Measurements from ENCODE around the gene ZYG11B. TPM values are rescaled to one million over a fixed set of nuclear protein-coding genes. Genes with fewer than 3 reads are reported as not detected.
A peak's percentile ranks its signal among the peaks of the same experiment; 100 is the strongest.

ZYG11B gene
- total and polyA plus RNA-seq, 9 of the 15 experiments (the other 6 are each of a cell fraction or from before 2014, with no cell fraction given) = 4.9 to 22.2 (median 12.2) TPM

- no peak for TF ChIP-seq ZHX1 (conservative IDR thresholded peaks at IDR 0.05; ENCODE audit: low read length)
- no peak for TF ChIP-seq IRF1 (CRISPR knock-in tag; IDR thresholded peaks at IDR 0.05; ENCODE audit: borderline replicate concordance)
- no peak for TF ChIP-seq RBM39 (optimal IDR thresholded peaks at IDR 0.05; ENCODE audit: low read depth, low read length)
- TF ChIP-seq RBM25 (IDR thresholded peaks at IDR 0.05; ENCODE audit: low read depth, low read length, severe bottlenecking) = peak; percentile 61
- TF ChIP-seq FIP1L1 (IDR thresholded peaks at IDR 0.05; ENCODE audit: low read depth, low read length, poor library complexity, severe bottlenecking) = no peak
- TF ChIP-seq SAFB (IDR thresholded peaks at IDR 0.05; ENCODE audit: borderline replicate concordance, low read depth, low read length) = no peak
- 0 out of 2 replicates have a peak, but pooled peaks have one; percentile 7 for TF ChIP-seq POLR2AphosphoS5 (IDR thresholded peaks at IDR 0.05; ENCODE audit: control insufficient read depth, insufficient read depth, low read depth, low read length)
- TF ChIP-seq E2F5 (CRISPR knock-in tag; IDR thresholded peaks at IDR 0.05) = no peak
- TF ChIP-seq CBX1 (IDR thresholded peaks at IDR 0.05; ENCODE audit: low read depth) = no peak
- no peak for TF ChIP-seq MAFK (IDR thresholded peaks at IDR 0.05; ENCODE audit: low read length)
- TF ChIP-seq ADNP (tag; IDR thresholded peaks at IDR 0.05) = 0 out of 2 replicates have a peak, but pooled peaks have one; percentile 30
- TF ChIP-seq CGGBP1 (CRISPR knock-in tag; IDR thresholded peaks at IDR 0.05) = no peak
- no peak for TF ChIP-seq HDAC6 (IDR thresholded peaks at IDR 0.05; ENCODE audit: low read depth, low read length)
- TF ChIP-seq ZBTB9 (CRISPR knock-in tag; IDR thresholded peaks at IDR 0.05) = no peak
- no peak for TF ChIP-seq CHD1 (IDR thresholded peaks at IDR 0.05; ENCODE audit: low read length)
- TF ChIP-seq GTF3C2 (IDR thresholded peaks at IDR 0.05; ENCODE audit: borderline replicate concordance, extremely low read depth, insufficient read length) = no peak
- no peak for TF ChIP-seq ZNF551 (CRISPR knock-in tag; IDR thresholded peaks at IDR 0.05)
- no peak for TF ChIP-seq ZNF584 (CRISPR knock-in tag; IDR thresholded peaks at IDR 0.05; ENCODE audit: low read depth)
Observed at GRCh38 chr1:52683367-52683940, 42.8 kb upstream of the ZYG11B start (continued).

Measured in K562 (cell line).